ENCODE results near the gene GRIK4. TPM values are rescaled to one million over a fixed set of nuclear protein-coding genes. Genes with fewer than 3 reads are reported as not detected.

GRIK4 gene
- total and polyA plus RNA-seq, 4 donors = 0.41 to 4.9 (median 1.7) TPM

- no peak for ATAC-seq (ENCODE audit: insufficient read depth, low FRiP score)
- DNase-seq = no peak
These were observed 288.7 kb downstream of the GRIK4 start for GRCh38 chr11:120800206-120800605.

GRCh38 chr11:120801801-120802689, 290.5 kb downstream of the GRIK4 start:
- Histone ChIP-seq H3K4me3 (no peak overlapping the region), H3K36me3 (ENCODE audit: control insufficient read depth in 4 of 4, insufficient read depth in 4 of 4, low read length in 4 of 4) (no peaks in the 10 kb centered on the region), H3K4me1 (ENCODE audit: control insufficient read depth in 5 of 5, insufficient read depth in 5 of 5, low read length in 5 of 5) (no peaks in the 10 kb centered on the region), H3K27me3 (ENCODE audit: control insufficient read depth in 3 of 3, insufficient read depth in 3 of 3, low read length in 2 of 3) (no peaks in the 10 kb centered on the region), H3K27ac (ENCODE audit: low read depth in 1 of 2, low read length in 1 of 2) (no peak overlapping the region), H3K9ac (ENCODE audit: insufficient read depth in 1 of 2, low read length in 2 of 2) (no peak overlapping the region), H3K9me3 (ENCODE audit: control insufficient read depth in 4 of 4, insufficient read depth in 3 of 4, low read length in 3 of 4) (no peaks in the 10 kb centered on the region)
- 31% methylated on average over 9 of the region's 9 CpGs for WGBS, 2 donors
- DNase-seq = peak; percentile 68 to 79 (median 70)
- no peak for ATAC-seq (ENCODE audit: insufficient read depth, low FRiP score)
- peak; percentile 60 for TF ChIP-seq CTCF (IDR thresholded peaks at IDR 0.05; ENCODE audit: control extremely low read depth, extremely low read depth)

More at GRCh38 chr11:120800206-120800605, 288.7 kb downstream of the GRIK4 start:
- no peak overlapping the region for H3K4me3 ChIP-seq
- H3K27ac ChIP-seq (ENCODE audit: low read depth in 1 of 2, low read length in 1 of 2) = no peak overlapping the region
- 66 to 73% methylated on average over 7 of the region's 7 CpGs for WGBS, 2 donors
- H3K9ac ChIP-seq (ENCODE audit: insufficient read depth in 1 of 2, low read length in 2 of 2) = no peak overlapping the region
- H3K36me3 ChIP-seq (ENCODE audit: control insufficient read depth in 4 of 4, insufficient read depth in 4 of 4, low read length in 4 of 4) = no peaks in the 10 kb centered on the region
- H3K4me1 ChIP-seq (ENCODE audit: control insufficient read depth in 5 of 5, insufficient read depth in 5 of 5, low read length in 5 of 5) = no peaks in the 10 kb centered on the region
- no peaks in the 10 kb centered on the region for H3K27me3 ChIP-seq (ENCODE audit: control insufficient read depth in 3 of 3, insufficient read depth in 3 of 3, low read length in 2 of 3)
- H3K9me3 ChIP-seq (ENCODE audit: control insufficient read depth in 4 of 4, insufficient read depth in 3 of 4, low read length in 3 of 4) = no peaks in the 10 kb centered on the region
- no peak for TF ChIP-seq CTCF (IDR thresholded peaks at IDR 0.05; ENCODE audit: control extremely low read depth, extremely low read depth)

GRCh38 chr11:120805960-120806555, 294.5 kb downstream of the GRIK4 start:
- H3K4me1 ChIP-seq (ENCODE audit: control insufficient read depth in 5 of 5, insufficient read depth in 5 of 5, low read length in 5 of 5) = no peaks in the 10 kb centered on the region
- H3K4me3 ChIP-seq = no peak overlapping the region
- ATAC-seq (ENCODE audit: insufficient read depth, low FRiP score) (no peak), DNase-seq (no peak)
- WGBS, 2 donors = 45 to 55% methylated on average over 9 of the region's 9 CpGs
- no peak overlapping the region for H3K27ac ChIP-seq (ENCODE audit: low read depth in 1 of 2, low read length in 1 of 2)
- no peak for TF ChIP-seq CTCF (IDR thresholded peaks at IDR 0.05; ENCODE audit: control extremely low read depth, extremely low read depth)
- H3K9ac ChIP-seq (ENCODE audit: insufficient read depth in 1 of 2, low read length in 2 of 2) = no peak overlapping the region
- no peaks in the 10 kb centered on the region for H3K36me3 ChIP-seq (ENCODE audit: control insufficient read depth in 4 of 4, insufficient read depth in 4 of 4, low read length in 4 of 4)
- no peaks in the 10 kb centered on the region for H3K27me3 ChIP-seq (ENCODE audit: control insufficient read depth in 3 of 3, insufficient read depth in 3 of 3, low read length in 2 of 3)
- no peaks in the 10 kb centered on the region for H3K9me3 ChIP-seq (ENCODE audit: control insufficient read depth in 4 of 4, insufficient read depth in 3 of 4, low read length in 3 of 4)

All from lung (tissue), 12 donors.